Stromal cell of bone marrow (primary cell): ENCODE measurements around the gene TBX20.
"Not testable (repeated sequence)": the region's sequence is repeated elsewhere in the genome, so short reads cannot be mapped to it uniquely, and the experiment has no call there.

Experiments used
- DNase-seq: peaks from one replicate; pipeline ENCODE4 v3.0.0-alpha.2; 2012; ENCODE audit warnings: low read depth

The TBX20 gene

GRCh38 chr7:35220176-35220575 lies 33.7 kb downstream of the TBX20 start:
- not testable (repeated sequence) for DNase-seq

- DNase-seq = not testable (repeated sequence)
Measured at GRCh38 chr7:35216033-35216432, 37.9 kb downstream of the TBX20 start.

GRCh38 chr7:35215063-35215462 lies 38.8 kb downstream of the TBX20 start:
- not testable (repeated sequence) for DNase-seq

- DNase-seq = not testable (repeated sequence)
Measured at GRCh38 chr7:35206924-35207323, 47.0 kb downstream of the TBX20 start.

GRCh38 chr7:35204850-35205249 lies 49.0 kb downstream of the TBX20 start:
- DNase-seq = not testable (repeated sequence)

- DNase-seq = not testable (repeated sequence)
Measured at GRCh38 chr7:35204031-35204430, 49.9 kb downstream of the TBX20 start.

GRCh38 chr7:35202353-35202752 lies 51.5 kb downstream of the TBX20 start:
- DNase-seq = not testable (repeated sequence)

- DNase-seq = not testable (repeated sequence)
Measured at GRCh38 chr7:35200170-35200569, 53.7 kb downstream of the TBX20 start.

GRCh38 chr7:35198370-35199140 lies 55.3 kb downstream of the TBX20 start:
- not testable (repeated sequence) for DNase-seq

GRCh38 chr7:35191571-35191970 lies 62.3 kb downstream of the TBX20 start:
- DNase-seq = not testable (repeated sequence)

GRCh38 chr7:35190146-35190773 lies 63.6 kb downstream of the TBX20 start:
- DNase-seq = not testable (repeated sequence)

GRCh38 chr7:35186751-35187150 lies 67.1 kb downstream of the TBX20 start:
- not testable (repeated sequence) for DNase-seq

- no peak for DNase-seq
Measured at GRCh38 chr7:35185908-35186731, 67.8 kb downstream of the TBX20 start.

- DNase-seq = not testable (repeated sequence)
Measured at GRCh38 chr7:35185578-35185907, 68.4 kb downstream of the TBX20 start.

GRCh38 chr7:35184961-35185360 lies 68.9 kb downstream of the TBX20 start:
- DNase-seq = not testable (repeated sequence)

- DNase-seq = not testable (repeated sequence)
Measured at GRCh38 chr7:35183873-35184503, 69.9 kb downstream of the TBX20 start.

- not testable (repeated sequence) for DNase-seq
Measured at GRCh38 chr7:35180665-35181064, 73.2 kb downstream of the TBX20 start.

- not testable (repeated sequence) for DNase-seq
Measured at GRCh38 chr7:35173176-35173575, 80.7 kb downstream of the TBX20 start.

GRCh38 chr7:35172131-35172530 lies 81.8 kb downstream of the TBX20 start:
- not testable (repeated sequence) for DNase-seq

GRCh38 chr7:35167658-35168057 lies 86.2 kb downstream of the TBX20 start:
- not testable (repeated sequence) for DNase-seq

GRCh38 chr7:35167158-35167557 lies 86.7 kb downstream of the TBX20 start:
- DNase-seq = not testable (repeated sequence)
